ENCODE data around the gene YRDC.

- TF ChIP-seq, protein P1, sequence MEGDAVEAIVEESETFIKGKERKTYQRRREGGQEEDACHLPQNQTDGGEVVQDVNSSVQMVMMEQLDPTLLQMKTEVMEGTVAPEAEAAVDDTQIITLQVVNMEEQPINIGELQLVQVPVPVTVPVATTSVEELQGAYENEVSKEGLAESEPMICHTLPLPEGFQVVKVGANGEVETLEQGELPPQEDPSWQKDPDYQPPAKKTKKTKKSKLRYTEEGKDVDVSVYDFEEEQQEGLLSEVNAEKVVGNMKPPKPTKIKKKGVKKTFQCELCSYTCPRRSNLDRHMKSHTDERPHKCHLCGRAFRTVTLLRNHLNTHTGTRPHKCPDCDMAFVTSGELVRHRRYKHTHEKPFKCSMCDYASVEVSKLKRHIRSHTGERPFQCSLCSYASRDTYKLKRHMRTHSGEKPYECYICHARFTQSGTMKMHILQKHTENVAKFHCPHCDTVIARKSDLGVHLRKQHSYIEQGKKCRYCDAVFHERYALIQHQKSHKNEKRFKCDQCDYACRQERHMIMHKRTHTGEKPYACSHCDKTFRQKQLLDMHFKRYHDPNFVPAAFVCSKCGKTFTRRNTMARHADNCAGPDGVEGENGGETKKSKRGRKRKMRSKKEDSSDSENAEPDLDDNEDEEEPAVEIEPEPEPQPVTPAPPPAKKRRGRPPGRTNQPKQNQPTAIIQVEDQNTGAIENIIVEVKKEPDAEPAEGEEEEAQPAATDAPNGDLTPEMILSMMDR (conservative IDR thresholded peaks at IDR 0.05; ENCODE audit: low read length) = no peak
- TF ChIP-seq EZH2phosphoT487 (IDR thresholded peaks at IDR 0.05; ENCODE audit: borderline replicate concordance) = no peak
Measured at GRCh38 chr1:37794372-37795339, 13.4 kb downstream of the YRDC start.

Data from Loucy (cell line).